NT2/D1 (cell line): ENCODE results near the gene FOXS1.

Source experiments
- YY1 ChIP-seq: IDR thresholded peaks from 2 replicates; pipeline ENCODE4 v1.6.1; 2011; ENCODE audit not compliant: insufficient read length, insufficient read depth
- ZNF274 ChIP-seq: IDR thresholded peaks from 2 replicates; pipeline ENCODE4 v1.6.1; 2011; ENCODE audit warnings: mild to moderate bottlenecking, low read depth, low read length

- TF ChIP-seq YY1 (no peak), ZNF274 (no peak)
These were observed 16.2 kb upstream of the FOXS1 start for GRCh38 chr20:31861385-31862156.
